Measurements from ENCODE around the gene SENP1.

The SENP1 gene

DNA sequence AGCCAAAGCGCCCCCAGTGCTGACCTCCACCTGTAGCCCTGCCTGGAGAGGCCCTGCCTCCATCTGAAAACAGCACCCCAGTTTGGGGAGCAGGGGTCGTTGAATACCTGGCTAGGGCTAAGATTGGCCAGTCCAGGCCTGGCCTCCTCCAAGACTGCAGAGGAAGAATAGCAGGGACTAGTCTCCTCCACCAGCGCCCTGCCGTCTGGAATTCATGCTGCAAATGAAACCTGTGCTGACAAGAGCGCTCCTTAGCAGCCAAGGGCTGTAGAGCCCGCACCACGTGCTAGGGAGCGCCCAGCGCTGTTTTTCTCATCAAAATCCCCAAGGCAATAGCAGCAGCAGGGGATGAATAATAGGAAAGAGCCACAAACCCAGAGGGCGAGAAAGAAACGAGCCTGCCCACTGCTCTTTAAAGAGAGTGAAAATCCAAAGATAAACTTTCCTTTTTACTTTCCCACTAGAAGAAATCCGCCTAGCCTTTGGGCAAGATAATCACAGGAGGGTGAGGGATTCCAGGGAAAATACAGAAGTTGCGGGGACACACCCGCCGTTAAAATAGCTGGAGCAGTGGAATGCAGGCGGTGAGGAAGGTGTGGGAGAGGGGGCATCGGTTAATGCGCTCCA is 104.9 kb downstream of the SENP1 start:
- no peak for DNase-seq (ENCODE audit: insufficient read length, low spot score)
- no peak for FAIRE-seq
- TF ChIP-seq, protein P1, sequence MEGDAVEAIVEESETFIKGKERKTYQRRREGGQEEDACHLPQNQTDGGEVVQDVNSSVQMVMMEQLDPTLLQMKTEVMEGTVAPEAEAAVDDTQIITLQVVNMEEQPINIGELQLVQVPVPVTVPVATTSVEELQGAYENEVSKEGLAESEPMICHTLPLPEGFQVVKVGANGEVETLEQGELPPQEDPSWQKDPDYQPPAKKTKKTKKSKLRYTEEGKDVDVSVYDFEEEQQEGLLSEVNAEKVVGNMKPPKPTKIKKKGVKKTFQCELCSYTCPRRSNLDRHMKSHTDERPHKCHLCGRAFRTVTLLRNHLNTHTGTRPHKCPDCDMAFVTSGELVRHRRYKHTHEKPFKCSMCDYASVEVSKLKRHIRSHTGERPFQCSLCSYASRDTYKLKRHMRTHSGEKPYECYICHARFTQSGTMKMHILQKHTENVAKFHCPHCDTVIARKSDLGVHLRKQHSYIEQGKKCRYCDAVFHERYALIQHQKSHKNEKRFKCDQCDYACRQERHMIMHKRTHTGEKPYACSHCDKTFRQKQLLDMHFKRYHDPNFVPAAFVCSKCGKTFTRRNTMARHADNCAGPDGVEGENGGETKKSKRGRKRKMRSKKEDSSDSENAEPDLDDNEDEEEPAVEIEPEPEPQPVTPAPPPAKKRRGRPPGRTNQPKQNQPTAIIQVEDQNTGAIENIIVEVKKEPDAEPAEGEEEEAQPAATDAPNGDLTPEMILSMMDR (IDR thresholded peaks at IDR 0.05; ENCODE audit: insufficient read depth, missing control alignments): no peak

DNA sequence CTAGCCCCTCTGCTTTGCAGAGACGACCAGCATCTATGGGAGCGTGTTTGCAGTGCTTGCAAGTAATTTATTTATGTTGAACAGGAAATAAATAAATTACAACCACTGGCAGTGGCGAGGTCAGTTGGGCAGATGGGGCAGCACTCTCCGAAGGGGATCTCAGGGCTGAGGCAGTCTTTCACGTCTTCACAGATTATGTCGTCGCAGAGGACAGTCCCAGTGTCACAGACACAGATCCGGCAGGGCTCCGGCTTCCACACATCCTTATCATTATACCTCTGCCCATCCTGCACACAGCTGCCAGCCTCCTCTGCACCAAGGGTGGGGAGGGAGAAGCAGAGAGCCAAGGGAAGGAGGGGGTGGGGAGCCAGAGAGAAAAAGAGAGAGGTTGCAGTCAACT is 106.1 kb downstream of the SENP1 start:
- no peak for FAIRE-seq
- TF ChIP-seq, protein P1 (IDR thresholded peaks at IDR 0.05; ENCODE audit: insufficient read depth, missing control alignments): no peak
- no peak for DNase-seq (ENCODE audit: insufficient read length, low spot score)

DNA sequence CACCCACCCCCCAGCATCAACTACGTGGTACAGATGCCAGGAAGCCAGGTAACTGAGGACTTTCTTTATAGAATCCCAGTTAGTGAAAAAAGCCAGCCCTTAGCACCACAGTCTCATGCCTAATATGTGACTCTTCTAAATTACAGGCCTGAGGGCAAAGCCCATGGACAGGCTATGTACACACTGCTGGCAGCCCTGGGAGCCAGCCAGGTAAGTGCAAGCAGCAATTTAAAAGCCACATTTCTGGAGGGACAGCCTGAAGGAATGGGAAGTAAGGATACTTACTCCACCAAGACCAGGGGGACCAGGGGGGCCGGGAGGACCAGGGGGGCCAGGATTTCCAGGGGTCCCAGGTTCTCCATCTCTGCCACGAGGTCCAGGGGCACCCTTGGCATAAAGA is 108.6 kb downstream of the SENP1 start:
- TF ChIP-seq, protein P1 (IDR thresholded peaks at IDR 0.05; ENCODE audit: insufficient read depth, missing control alignments): no peak
- DNase-seq (ENCODE audit: insufficient read length, low spot score) (no peak), FAIRE-seq (no peak)

DNA sequence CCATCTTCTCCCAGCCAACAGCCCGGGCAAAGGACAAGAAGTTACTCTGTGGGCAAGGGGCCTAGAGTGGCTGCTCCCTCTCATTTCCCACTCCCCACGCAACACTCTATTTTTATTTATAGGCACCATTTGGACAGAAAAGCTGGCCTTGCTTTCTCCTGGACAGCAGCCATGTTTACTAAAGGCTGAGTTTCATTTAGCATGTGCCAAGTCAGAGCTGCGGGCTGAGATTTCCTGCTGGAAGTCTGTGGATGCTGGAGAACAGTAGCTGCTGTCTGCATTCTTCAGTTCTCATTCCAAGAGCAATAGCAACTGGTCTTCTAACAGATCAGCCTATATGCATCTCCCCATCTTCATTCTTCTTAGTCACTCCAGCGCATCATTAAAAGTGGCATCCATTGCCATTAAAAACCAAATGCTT is 109.9 kb downstream of the SENP1 start:
- DNase-seq (ENCODE audit: insufficient read length, low spot score): no peak
- TF ChIP-seq, protein P1 (IDR thresholded peaks at IDR 0.05; ENCODE audit: insufficient read depth, missing control alignments): no peak

DNA sequence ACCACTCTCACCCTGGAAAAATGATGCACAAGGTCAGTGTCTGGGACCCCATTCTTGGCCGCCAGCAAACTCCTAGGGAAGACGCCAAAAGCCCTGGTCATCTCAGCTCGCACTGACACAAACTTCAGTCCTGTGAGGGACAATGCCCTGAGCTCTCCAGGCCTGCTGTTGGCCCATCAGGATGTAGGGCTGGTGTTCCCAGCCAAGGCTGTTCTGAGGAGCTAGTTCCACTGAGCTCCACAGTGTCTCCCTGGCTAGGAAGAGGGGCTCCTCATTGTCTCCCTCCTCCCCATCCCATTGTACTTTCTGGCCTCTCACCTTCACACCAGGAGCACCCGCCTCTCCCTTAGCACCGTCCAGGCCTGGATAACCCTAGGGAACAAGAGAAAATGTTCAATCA is 112.4 kb downstream of the SENP1 start:
- no peak for FAIRE-seq
- TF ChIP-seq, protein P1 (IDR thresholded peaks at IDR 0.05; ENCODE audit: insufficient read depth, missing control alignments): no peak

More for the DNA sequence above, 109.9 kb downstream of the SENP1 start:
- no peak for FAIRE-seq

More for the DNA sequence above, 112.4 kb downstream of the SENP1 start:
- DNase-seq (ENCODE audit: insufficient read length, low spot score): no peak
